HCT116 (cell line): ENCODE results near the gene SUOX. TPM values are rescaled to one million over a fixed set of nuclear protein-coding genes. Genes with fewer than 3 reads are reported as not detected.

Experiments
- ATAC-seq: fragments of 200-7000 bp; cut with Tn5 transposase; 2 replicates; pipeline ENCODE4 v1.9.1; 2020; ENCODE audit warnings: mild to moderate bottlenecking, moderate library complexity
- BruUV-seq: library from RNA; stranded (reverse); fragments of 400-500 nt; replicated peaks from 2 replicates; lab custom pipeline; 2021; lab: Mats Ljungman, UMichigan
- CTCF ChIA-PET: fragments of 300-600 bp; sonication (Branson Sonifier 250); formaldehyde crosslinking; loops from one replicate; lab custom pipeline; 2021; ENCODE audit warnings: antibody characterized with exemption; lab: Charles Lee
- POLR2A ChIA-PET: fragments of 300-600, 350-600 bp; sonication (Branson Sonifier 250); formaldehyde crosslinking; loops from one replicate; lab custom pipeline; 2021; ENCODE audit warnings: antibody characterized with exemption; lab: Charles Lee
- RAD21 ChIA-PET, 2 experiments: fragments of 300-600 bp; sonication (Branson Sonifier 250); formaldehyde crosslinking; loops; one replicate each; lab custom pipeline; 2023; ENCODE audit warnings: low total read pairs in 2 of 2; ENCODE audit not compliant: uncharacterized antibody in 2 of 2, unreplicated experiment in 2 of 2, low non-redundant PET in 1 of 2; lab: Charles Lee
- DNase-seq: peaks from one replicate; pipeline ENCODE4 v3.0.0-alpha.2; 2010; ENCODE audit warnings: low read depth, low spot score
- H2AFZ ChIP-seq: fragments of 200-600 bp; shearing (Covaris generic), sonication (generic); 2 replicates; pipeline ENCODE4 v1.6.1; 2017; ENCODE audit warnings: low read depth, mixed run types, mixed read lengths, antibody characterized with exemption, low read length; ENCODE audit not compliant: poor library complexity, severe bottlenecking
- H3K27ac ChIP-seq: 2 replicates; pipeline ENCODE4 v1.5.1; 2012; ENCODE audit warnings: low read depth, low read length
- H3K27me3 ChIP-seq: fragments of 200-600 bp; sonication (generic); 2 replicates; pipeline ENCODE4 v1.6.1; 2016; ENCODE audit warnings: mixed run types, low read length, mixed read lengths; ENCODE audit not compliant: insufficient read depth
- H3K36me3 ChIP-seq, 2 experiments: fragments of 200-500 bp in 1 of 2; fragments of 200-600 bp in 1 of 2; sonication (Bioruptor generic) in 1 of 2; sonication (generic) in 1 of 2; 2 replicates each; pipeline versions ENCODE4 v1.5.1 to v1.6.1; 2014 to 2016; ENCODE audit warnings: low read length in 2 of 2, inconsistent platforms in 1 of 2, mixed read lengths in 1 of 2, mixed run types in 1 of 2; ENCODE audit not compliant: insufficient read depth in 2 of 2, control insufficient read depth in 1 of 2
- H3K4me1 ChIP-seq, 2 experiments: fragments of 200-600 bp in 1 of 2; sonication (generic) in 1 of 2; 2 replicates each; pipeline versions ENCODE4 v1.5.1 to v1.6.1; 2012 to 2017; ENCODE audit warnings: low read length in 2 of 2, inconsistent platforms in 1 of 2, mild to moderate bottlenecking in 1 of 2, mixed read lengths in 1 of 2, mixed run types in 1 of 2, moderate library complexity in 1 of 2; ENCODE audit not compliant: insufficient read depth in 2 of 2, control insufficient read depth in 1 of 2
- H3K4me2 ChIP-seq: fragments of 200-600 bp; sonication (generic); 2 replicates; pipeline ENCODE4 v1.6.1; 2017; ENCODE audit warnings: mixed run types, low read length, mixed read lengths
- H3K4me3 ChIP-seq, 2 experiments: fragments of 200-600 bp in 1 of 2; sonication (generic) in 1 of 2; replicated peaks in 1 of 2; 2 replicates each; pipeline ENCODE4 v1.5.1; 2011 to 2016; ENCODE audit warnings: low read length in 2 of 2, control low read depth in 1 of 2, low read depth in 1 of 2, mild to moderate bottlenecking in 1 of 2, mixed read lengths in 1 of 2, mixed run types in 1 of 2
- H3K79me2 ChIP-seq: fragments of 200-600 bp; sonication (generic); 2 replicates; pipeline ENCODE4 v1.6.1; 2017; ENCODE audit warnings: mild to moderate bottlenecking, mixed run types, low read length, moderate library complexity, mixed read lengths; ENCODE audit not compliant: insufficient read depth
- H3K9ac ChIP-seq: fragments of 200-600 bp; sonication (generic); 2 replicates; pipeline ENCODE4 v1.6.1; 2016; ENCODE audit warnings: low read length, mixed read lengths
- H3K9me2 ChIP-seq: fragments of 200-600 bp; sonication (generic), shearing (Covaris generic); 2 replicates; pipeline ENCODE4 v1.6.1; 2017; ENCODE audit warnings: mixed run types, mild to moderate bottlenecking, moderate library complexity; ENCODE audit not compliant: insufficient read depth
- H3K9me3 ChIP-seq, 2 experiments: fragments of 200-500 bp in 1 of 2; fragments of 200-600 bp in 1 of 2; sonication (Bioruptor generic) in 1 of 2; sonication (generic) in 1 of 2; 2 replicates each; pipeline ENCODE4 v1.6.1; 2014 to 2017; ENCODE audit warnings: low read length in 2 of 2, mixed read lengths in 2 of 2, inconsistent platforms in 1 of 2, low read depth in 1 of 2, mild to moderate bottlenecking in 1 of 2, mixed run types in 1 of 2, moderate library complexity in 1 of 2; ENCODE audit not compliant: control insufficient read depth in 1 of 2, insufficient read depth in 1 of 2
- H4K20me1 ChIP-seq: fragments of 200-600 bp; sonication (generic), shearing (Covaris generic); 2 replicates; pipeline ENCODE4 v1.6.1; 2017; ENCODE audit warnings: mixed run types, mild to moderate bottlenecking, moderate library complexity; ENCODE audit not compliant: insufficient read depth
- CBX3 ChIP-seq: IDR thresholded peaks from 2 replicates; pipeline ENCODE4 v1.6.1; 2012; ENCODE audit warnings: low read depth
- CEBPB ChIP-seq: IDR thresholded peaks from 2 replicates; pipeline ENCODE4 v1.6.1; 2012; ENCODE audit warnings: low read depth
- ELF1 ChIP-seq: IDR thresholded peaks from 2 replicates; pipeline ENCODE4 v1.6.1; 2012; ENCODE audit warnings: low read depth, borderline replicate concordance
- FOSL1 ChIP-seq: IDR thresholded peaks from 2 replicates; pipeline ENCODE4 v1.6.1; 2012; ENCODE audit warnings: low read depth
- JUND ChIP-seq: IDR thresholded peaks from 2 replicates; pipeline ENCODE4 v1.6.1; 2012
- POLR2A ChIP-seq: IDR thresholded peaks from 2 replicates; pipeline ENCODE4 v1.7.0; 2011; ENCODE audit warnings: borderline replicate concordance; ENCODE audit not compliant: insufficient read depth, insufficient read length; ENCODE audit errors: extremely low read depth
- POLR2AphosphoS5 ChIP-seq: IDR thresholded peaks from 2 replicates; pipeline ENCODE4 v1.6.1; 2011; ENCODE audit warnings: mild to moderate bottlenecking, low read depth, low read length, moderate library complexity
- RAD21 ChIP-seq: IDR thresholded peaks from 2 replicates; pipeline ENCODE4 v1.6.1; 2012; ENCODE audit warnings: low read depth, mild to moderate bottlenecking
- SIN3A ChIP-seq: IDR thresholded peaks from 2 replicates; pipeline ENCODE4 v1.6.1; 2012; ENCODE audit warnings: low read depth
- SP1 ChIP-seq: IDR thresholded peaks from 2 replicates; pipeline ENCODE4 v1.6.1; 2012; ENCODE audit warnings: low read depth
- SRF ChIP-seq: IDR thresholded peaks from 2 replicates; pipeline ENCODE4 v1.6.1; 2012; ENCODE audit warnings: low read depth
- YY1 ChIP-seq: IDR thresholded peaks from 2 replicates; pipeline ENCODE4 v1.6.1; 2011; ENCODE audit warnings: low read length, low read depth, moderate library complexity, mild to moderate bottlenecking; ENCODE audit not compliant: insufficient replicate concordance; ENCODE audit errors: extremely low read depth
- ZNF274 ChIP-seq: fragments of 200-500 bp; sonication (Bioruptor generic); IDR thresholded peaks from 2 replicates; pipeline ENCODE4 v1.6.1; 2014; ENCODE audit warnings: mild to moderate bottlenecking, low read depth, low read length, inconsistent platforms
- intact Hi-C: fragments of 100-400 bp; cut with micrococcal nuclease; formaldehyde crosslinking; loops from 2 replicates; pipeline ENCODE4 v1.10.0; 2022
- total RNA-seq: library from RNA; stranded (reverse); gene quantifications from one replicate; pipeline ENCODE4 v1.2.1, GENCODE V29; 2021; ENCODE audit not compliant: unreplicated experiment
- TF ChIP-seq, protein P1 (sequence below): IDR thresholded peaks from 2 replicates; pipeline ENCODE4 v1.6.1; 2011; ENCODE audit warnings: mild to moderate bottlenecking, low read length, moderate library complexity; ENCODE audit not compliant: insufficient replicate concordance; ENCODE audit errors: extremely low read depth

SUOX gene
- total RNA-seq, 1 experiment from 2014 or later, result 18.0 TPM

- TF ChIP-seq FOSL1 (no peak), YY1 (no peak), ZNF274 (no peak), SIN3A (no peak)
- TF ChIP-seq, all 23 proteins: peak for 0
Measured at GRCh38 chr12:56034586-56035332, 37.7 kb downstream of the SUOX start (continued).

DNA sequence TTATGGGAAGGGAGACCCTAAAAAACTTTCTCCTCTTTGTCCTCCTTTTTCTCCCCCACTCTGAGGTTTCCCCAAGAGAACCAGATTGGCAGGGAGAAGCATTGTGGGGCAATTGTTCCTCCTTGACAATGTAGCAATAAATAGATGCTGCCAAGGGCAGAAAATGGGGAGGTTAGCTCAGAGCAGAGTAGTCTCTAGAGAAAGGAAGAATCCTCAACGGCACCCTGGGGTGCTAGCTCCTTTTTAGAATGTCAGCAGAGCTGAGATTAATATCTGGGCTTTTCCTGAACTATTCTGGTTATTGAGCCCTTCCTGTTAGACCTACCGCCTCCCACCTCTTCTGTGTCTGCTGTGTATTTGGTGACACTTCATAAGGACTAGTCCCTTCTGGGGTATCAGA lies 40.1 kb downstream of the SUOX start:
- POLR2A ChIA-PET, result no interaction called here
- no peaks in the 10 kb centered on the region for H3K9me2 ChIP-seq
- ATAC-seq, result no peak
- H3K9ac ChIP-seq, result no peak overlapping the region
- no peak overlapping the region for H3K27ac ChIP-seq
- no peak overlapping the region for H3K4me2 ChIP-seq
- H3K9me3 ChIP-seq, result no peaks in the 10 kb centered on the region
- no peaks in the 10 kb centered on the region; a peak in 1 of 4 replicates for H3K36me3 ChIP-seq
- CTCF ChIA-PET, result interaction anchor here (0.9 to 2.2 kb wide), 2 partner anchors 8 to 298 kb away, joined by 3 to 7 read pairs; no protein-coding TSS in a partner anchor
- intact Hi-C loops, result no loop called here
- H3K27me3 ChIP-seq, result no peaks in the 10 kb centered on the region
- no peak for DNase-seq
- no peak for TF ChIP-seq ELF1
- H4K20me1 ChIP-seq, result no peaks in the 10 kb centered on the region
- no TSS peak for BruUV-seq
- no peak overlapping the region for H2AFZ ChIP-seq
- RAD21 ChIA-PET, result no interaction called here
- H3K4me3 ChIP-seq, result no peak overlapping the region
- peaks cover 4% of the 10 kb centered on the region for H3K79me2 ChIP-seq
- peaks cover 9 to 14% of the 10 kb centered on the region in 2 experiments for H3K4me1 ChIP-seq

DNA sequence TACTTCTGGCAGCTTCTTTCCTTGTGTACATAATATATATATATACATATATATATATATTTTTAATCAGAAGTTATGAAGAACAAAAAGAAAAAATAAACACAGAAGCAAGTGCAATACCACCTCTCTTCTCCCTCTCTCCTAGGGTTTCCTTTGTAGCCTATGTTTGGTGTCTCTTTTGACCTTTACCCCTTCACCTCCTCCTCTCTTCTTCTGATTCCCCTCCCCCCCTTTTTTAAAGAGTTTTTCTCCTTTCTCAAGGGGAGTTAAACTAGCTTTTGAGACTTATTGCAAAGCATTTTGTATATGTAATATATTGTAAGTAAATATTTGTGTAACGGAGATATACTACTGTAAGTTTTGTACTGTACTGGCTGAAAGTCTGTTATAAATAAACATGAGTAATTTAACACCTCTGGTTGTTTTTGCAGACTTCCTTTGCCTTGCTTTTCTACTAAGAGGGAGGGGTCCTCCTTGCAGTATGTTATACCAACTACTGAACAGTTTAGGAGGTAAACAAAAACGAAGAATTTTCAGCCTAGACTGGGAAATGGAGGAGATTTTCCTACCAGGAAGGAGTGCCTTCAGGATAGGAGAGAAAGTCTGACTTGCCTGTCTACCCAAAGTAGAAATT lies 41.1 kb downstream of the SUOX start:
- DNase-seq (no peak), ATAC-seq (no peak)
- intact Hi-C loops, result no loop called here
- Histone ChIP-seq H3K27ac (no peak overlapping the region), H3K4me1 (peaks cover 10 to 18% of the 10 kb centered on the region in 2 experiments), H2AFZ (no peak overlapping the region), H3K36me3 (peaks cover 0 to 9% of the 10 kb centered on the region in 2 experiments; a peak in 1 of 4 replicates), H3K27me3 (no peaks in the 10 kb centered on the region), H3K4me3 (no peak overlapping the region), H4K20me1 (peaks cover 7% of the 10 kb centered on the region; the same call in 1 of the 2 replicates), H3K4me2 (no peak overlapping the region), H3K9me3 (no peaks in the 10 kb centered on the region), H3K9me2 (no peaks in the 10 kb centered on the region), H3K79me2 (peaks cover 14% of the 10 kb centered on the region), H3K9ac (no peak overlapping the region)
- ChIA-PET RAD21 (no interaction called here), POLR2A (interaction anchor here (1.2 kb wide), 1 partner anchor 64 kb away, joined by 3 read pairs; the partner anchor contains the start of gene RAB5B), CTCF (interaction anchor here (0.8 to 2.2 kb wide), 3 partner anchors 9 to 299 kb away, joined by 3 to 7 read pairs (median 4); no protein-coding TSS in a partner anchor)
- BruUV-seq, result no TSS peak
- TF ChIP-seq RAD21 (no peak), CEBPB (no peak), YY1 (no peak), SP1 (no peak), CBX3 (no peak), POLR2AphosphoS5 (no peak), JUND (no peak), FOSL1 (no peak), SRF (no peak), POLR2A (no peak), SIN3A (no peak)
- TF ChIP-seq, protein P1, sequence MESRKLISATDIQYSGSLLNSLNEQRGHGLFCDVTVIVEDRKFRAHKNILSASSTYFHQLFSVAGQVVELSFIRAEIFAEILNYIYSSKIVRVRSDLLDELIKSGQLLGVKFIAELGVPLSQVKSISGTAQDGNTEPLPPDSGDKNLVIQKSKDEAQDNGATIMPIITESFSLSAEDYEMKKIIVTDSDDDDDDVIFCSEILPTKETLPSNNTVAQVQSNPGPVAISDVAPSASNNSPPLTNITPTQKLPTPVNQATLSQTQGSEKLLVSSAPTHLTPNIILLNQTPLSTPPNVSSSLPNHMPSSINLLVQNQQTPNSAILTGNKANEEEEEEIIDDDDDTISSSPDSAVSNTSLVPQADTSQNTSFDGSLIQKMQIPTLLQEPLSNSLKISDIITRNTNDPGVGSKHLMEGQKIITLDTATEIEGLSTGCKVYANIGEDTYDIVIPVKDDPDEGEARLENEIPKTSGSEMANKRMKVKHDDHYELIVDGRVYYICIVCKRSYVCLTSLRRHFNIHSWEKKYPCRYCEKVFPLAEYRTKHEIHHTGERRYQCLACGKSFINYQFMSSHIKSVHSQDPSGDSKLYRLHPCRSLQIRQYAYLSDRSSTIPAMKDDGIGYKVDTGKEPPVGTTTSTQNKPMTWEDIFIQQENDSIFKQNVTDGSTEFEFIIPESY, result no peak
